OCI-LY7 (cell line): Measurements from ENCODE around the gene TMEM63B.

Experiments used
- EZH2phosphoT487 ChIP-seq: fragments of 200-600 bp; sonication (generic); IDR thresholded peaks from 2 replicates; pipeline ENCODE4 v1.6.1; 2018; ENCODE audit warnings: low read depth, borderline replicate concordance, mild to moderate bottlenecking, mixed run types, antibody characterized with exemption, low read length, moderate library complexity, mixed read lengths
- TF ChIP-seq, protein P1 (sequence below): fragments of 200-600 bp; sonication (generic); conservative IDR thresholded peaks from 2 replicates; pipeline ENCODE4 v1.5.1; 2014; ENCODE audit warnings: mild to moderate bottlenecking, antibody characterized with exemption, low read length, moderate library complexity, mixed read lengths

- no peak for TF ChIP-seq EZH2phosphoT487
- TF ChIP-seq, protein P1, sequence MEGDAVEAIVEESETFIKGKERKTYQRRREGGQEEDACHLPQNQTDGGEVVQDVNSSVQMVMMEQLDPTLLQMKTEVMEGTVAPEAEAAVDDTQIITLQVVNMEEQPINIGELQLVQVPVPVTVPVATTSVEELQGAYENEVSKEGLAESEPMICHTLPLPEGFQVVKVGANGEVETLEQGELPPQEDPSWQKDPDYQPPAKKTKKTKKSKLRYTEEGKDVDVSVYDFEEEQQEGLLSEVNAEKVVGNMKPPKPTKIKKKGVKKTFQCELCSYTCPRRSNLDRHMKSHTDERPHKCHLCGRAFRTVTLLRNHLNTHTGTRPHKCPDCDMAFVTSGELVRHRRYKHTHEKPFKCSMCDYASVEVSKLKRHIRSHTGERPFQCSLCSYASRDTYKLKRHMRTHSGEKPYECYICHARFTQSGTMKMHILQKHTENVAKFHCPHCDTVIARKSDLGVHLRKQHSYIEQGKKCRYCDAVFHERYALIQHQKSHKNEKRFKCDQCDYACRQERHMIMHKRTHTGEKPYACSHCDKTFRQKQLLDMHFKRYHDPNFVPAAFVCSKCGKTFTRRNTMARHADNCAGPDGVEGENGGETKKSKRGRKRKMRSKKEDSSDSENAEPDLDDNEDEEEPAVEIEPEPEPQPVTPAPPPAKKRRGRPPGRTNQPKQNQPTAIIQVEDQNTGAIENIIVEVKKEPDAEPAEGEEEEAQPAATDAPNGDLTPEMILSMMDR = no peak
These were observed 819 bp upstream of the TMEM63B start for GRCh38 chr6:44126320-44127149.
